HG03469 (cell line): ENCODE results near the gene ASAH2.
"Not testable (repeated sequence)": the region's sequence is repeated elsewhere in the genome, so short reads cannot be mapped to it uniquely, and the experiment has no call there.

Experiments used
- ATAC-seq: cut with Tn5 transposase; IDR thresholded peaks from one replicate; pipeline ENCODE4 v1.9.1; 2021; ENCODE audit warnings: mild to moderate bottlenecking, moderate library complexity, moderate number of reproducible peaks; ENCODE audit not compliant: unreplicated experiment

Gene ASAH2

GRCh38 chr10:50251394-50251793 lies at the start of gene ASAH2:
Gene ASAH2 (minus strand): TSS chr10:50251516. CDS start chr10:50248610, 2,906 bp downstream.
- ATAC-seq, result no peak

- ATAC-seq, result no peak
Measured at GRCh38 chr10:50299948-50300669, 48.8 kb upstream of the ASAH2 start.

- no peak for ATAC-seq
Measured at GRCh38 chr10:50295367-50295766, 44.1 kb upstream of the ASAH2 start.

- no peak for ATAC-seq
Measured at GRCh38 chr10:50294582-50294981, 43.3 kb upstream of the ASAH2 start.

GRCh38 chr10:50293513-50294313 lies 42.4 kb upstream of the ASAH2 start:
- no peak for ATAC-seq

- ATAC-seq, result no peak
Measured at GRCh38 chr10:50291261-50291850, 40.0 kb upstream of the ASAH2 start.

GRCh38 chr10:50289196-50289595 lies 37.9 kb upstream of the ASAH2 start:
- no peak for ATAC-seq

- ATAC-seq, result no peak
Measured at GRCh38 chr10:50286996-50287803, 35.9 kb upstream of the ASAH2 start.

- no peak for ATAC-seq
Measured at GRCh38 chr10:50286517-50286916, 35.2 kb upstream of the ASAH2 start.

GRCh38 chr10:50281967-50282522 lies 30.7 kb upstream of the ASAH2 start:
- ATAC-seq, result no peak

- ATAC-seq, result no peak
Measured at GRCh38 chr10:50281210-50281966, 30.1 kb upstream of the ASAH2 start.

GRCh38 chr10:50280049-50280841 lies 28.9 kb upstream of the ASAH2 start:
- ATAC-seq, result no peak

GRCh38 chr10:50279489-50279888 lies 28.2 kb upstream of the ASAH2 start:
- no peak for ATAC-seq

- ATAC-seq, result no peak
Measured at GRCh38 chr10:50275650-50276235, 24.4 kb upstream of the ASAH2 start.

- no peak for ATAC-seq
Measured at GRCh38 chr10:50272531-50272930, 21.2 kb upstream of the ASAH2 start.

GRCh38 chr10:50271564-50272250 lies 20.4 kb upstream of the ASAH2 start:
- ATAC-seq, result no peak

- not testable (repeated sequence) for ATAC-seq
Measured at GRCh38 chr10:50267877-50268276, 16.6 kb upstream of the ASAH2 start.

- ATAC-seq, result not testable (repeated sequence)
Measured at GRCh38 chr10:50262625-50263024, 11.3 kb upstream of the ASAH2 start.
